Measurements from ENCODE around the gene ELAVL1. TPM values are rescaled to one million over a fixed set of nuclear protein-coding genes. Genes with fewer than 3 reads are reported as not detected.

Gene ELAVL1
- total RNA-seq, 1 donor from 2014 or later, result 122 TPM

DNA sequence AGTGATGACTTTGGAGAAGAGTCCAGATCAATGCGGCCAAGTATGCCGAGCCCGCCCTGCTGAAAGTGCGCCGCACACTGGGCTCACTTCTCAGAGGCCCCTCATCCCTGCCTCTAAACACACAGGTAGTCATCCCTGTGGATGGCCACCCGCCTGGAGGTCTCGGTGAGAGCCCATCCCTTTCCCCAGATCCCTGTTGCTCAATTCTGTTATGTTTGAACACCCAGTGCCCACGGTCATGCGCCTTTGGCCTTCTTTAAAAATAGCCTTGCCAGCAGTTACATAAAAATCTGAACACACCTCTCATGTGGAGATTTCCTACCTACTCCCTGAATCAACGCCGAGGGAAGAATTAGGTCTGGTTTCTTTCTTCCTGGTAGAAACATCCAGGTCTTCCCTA is 11.9 kb downstream of the ELAVL1 start:
- Mint-ChIP-seq H3K27ac (ENCODE audit: unreplicated experiment) (peak overlapping the region; percentile 12), H3K27me3 (ENCODE audit: unreplicated experiment) (peaks cover 3% of the 10 kb centered on the region), H3K36me3 (ENCODE audit: unreplicated experiment) (peaks cover 4% of the 10 kb centered on the region), H3K9me3 (ENCODE audit: unreplicated experiment) (peaks cover 4% of the 10 kb centered on the region), H3K4me1 (ENCODE audit: low read depth, unreplicated experiment) (peaks cover 32% of the 10 kb centered on the region), H3K4me3 (ENCODE audit: unreplicated experiment) (no peak overlapping the region)
- no peak for TF ChIP-seq CTCF (IDR thresholded peaks at IDR 0.05; ENCODE audit: partially characterized antibody, unreplicated experiment)
- DNase-seq, result no peak

- H3K27me3 Mint-ChIP-seq (ENCODE audit: unreplicated experiment), result peaks cover 5% of the 10 kb centered on the region
- H3K4me3 Mint-ChIP-seq (ENCODE audit: unreplicated experiment), result no peak overlapping the region
- peaks cover 9% of the 10 kb centered on the region for H3K9me3 Mint-ChIP-seq (ENCODE audit: unreplicated experiment)
- H3K4me1 Mint-ChIP-seq (ENCODE audit: low read depth, unreplicated experiment), result peaks cover 42% of the 10 kb centered on the region
- no peak overlapping the region for H3K27ac Mint-ChIP-seq (ENCODE audit: unreplicated experiment)
- TF ChIP-seq CTCF (IDR thresholded peaks at IDR 0.05; ENCODE audit: partially characterized antibody, unreplicated experiment), result no peak
- H3K36me3 Mint-ChIP-seq (ENCODE audit: unreplicated experiment), result peaks cover 14% of the 10 kb centered on the region
- DNase-seq, result no peak
These were observed 12.9 kb downstream of the ELAVL1 start for GRCh38 chr19:7992575-7992974.

DNA sequence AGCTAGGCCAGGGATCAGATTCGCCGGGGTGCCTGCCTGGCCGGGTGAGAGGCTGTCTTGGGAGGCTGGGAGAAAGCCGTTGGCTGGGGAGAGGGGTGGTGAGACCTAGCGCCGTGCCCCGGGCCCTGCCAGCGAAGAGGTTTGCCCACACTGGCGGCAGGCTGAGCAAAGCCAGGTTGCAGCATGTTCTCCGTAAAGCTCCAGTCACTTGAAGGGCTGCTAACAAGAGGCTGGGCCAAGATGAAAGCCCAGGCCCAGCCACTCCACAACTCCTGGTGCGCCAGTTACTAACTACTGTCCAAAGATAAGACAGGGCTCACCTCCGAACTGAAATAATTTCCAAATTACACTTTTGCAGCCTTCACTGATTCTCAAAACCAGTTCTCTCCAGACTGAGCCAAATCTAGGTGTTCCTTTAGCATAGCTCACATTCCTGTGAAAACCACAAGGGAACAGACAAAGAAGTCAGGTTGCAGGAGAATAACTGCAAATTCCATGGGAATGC is 16.3 kb downstream of the ELAVL1 start:
- Mint-ChIP-seq H3K27ac (ENCODE audit: unreplicated experiment) (peak overlapping the region; percentile 28), H3K27me3 (ENCODE audit: unreplicated experiment) (peaks cover 4% of the 10 kb centered on the region), H3K36me3 (ENCODE audit: unreplicated experiment) (peaks cover 14% of the 10 kb centered on the region), H3K4me1 (ENCODE audit: low read depth, unreplicated experiment) (peaks cover 39% of the 10 kb centered on the region), H3K4me3 (ENCODE audit: unreplicated experiment) (no peak overlapping the region), H3K9me3 (ENCODE audit: unreplicated experiment) (peaks cover 14% of the 10 kb centered on the region)
- no peak for TF ChIP-seq CTCF (IDR thresholded peaks at IDR 0.05; ENCODE audit: partially characterized antibody, unreplicated experiment)
- no peak for DNase-seq

DNA sequence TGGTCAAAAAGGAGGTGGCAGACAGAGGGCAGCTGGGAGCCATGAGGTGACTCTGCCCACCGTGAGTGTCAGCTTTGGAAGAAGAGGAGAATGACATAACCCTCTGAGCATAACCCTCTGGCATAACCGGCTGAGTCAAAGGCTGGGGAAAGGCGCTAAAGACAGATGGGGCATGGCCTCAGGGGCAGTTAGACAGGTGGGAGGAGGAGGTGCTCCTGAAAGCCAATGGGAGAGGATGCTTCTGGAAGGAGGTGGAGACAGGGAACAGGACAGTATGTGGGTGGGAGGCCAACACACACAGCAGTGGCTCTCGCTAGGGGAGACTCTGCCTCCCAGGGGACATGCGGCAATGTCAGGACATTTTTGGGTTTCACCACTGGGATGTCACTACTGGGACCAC is 17.1 kb downstream of the ELAVL1 start:
- H3K4me3 Mint-ChIP-seq (ENCODE audit: unreplicated experiment), result peak overlapping the region; percentile 57
- DNase-seq, result no peak
- H3K27me3 Mint-ChIP-seq (ENCODE audit: unreplicated experiment), result peaks cover 4% of the 10 kb centered on the region
- peaks cover 38% of the 10 kb centered on the region for H3K4me1 Mint-ChIP-seq (ENCODE audit: low read depth, unreplicated experiment)
- peak overlapping the region; percentile 62 for H3K27ac Mint-ChIP-seq (ENCODE audit: unreplicated experiment)
- H3K9me3 Mint-ChIP-seq (ENCODE audit: unreplicated experiment), result peaks cover 13% of the 10 kb centered on the region
- TF ChIP-seq CTCF (IDR thresholded peaks at IDR 0.05; ENCODE audit: partially characterized antibody, unreplicated experiment), result no peak
- H3K36me3 Mint-ChIP-seq (ENCODE audit: unreplicated experiment), result peaks cover 14% of the 10 kb centered on the region

GRCh38 chr19:7987114-7987768 is 18.2 kb downstream of the ELAVL1 start:
- Mint-ChIP-seq H3K4me1 (ENCODE audit: low read depth, unreplicated experiment) (peaks cover 40% of the 10 kb centered on the region), H3K36me3 (ENCODE audit: unreplicated experiment) (peaks cover 14% of the 10 kb centered on the region), H3K4me3 (ENCODE audit: unreplicated experiment) (no peak overlapping the region), H3K27ac (ENCODE audit: unreplicated experiment) (peak overlapping the region; percentile 14), H3K9me3 (ENCODE audit: unreplicated experiment) (peaks cover 13% of the 10 kb centered on the region), H3K27me3 (ENCODE audit: unreplicated experiment) (peaks cover 7% of the 10 kb centered on the region)
- TF ChIP-seq CTCF (IDR thresholded peaks at IDR 0.05; ENCODE audit: partially characterized antibody, unreplicated experiment), result no peak
- no peak for DNase-seq
